Measurements from ENCODE around the gene SORCS2. TPM values are rescaled to one million over a fixed set of nuclear protein-coding genes. Genes with fewer than 3 reads are reported as not detected.

Gene SORCS2
- total RNA-seq, 4 donors from 2014 or later: 2.0 to 7.4 (median 3.6) TPM

GRCh38 chr4:7286798-7287197 lies 94.5 kb downstream of the SORCS2 start:
- H3K4me3 ChIP-seq: no peak overlapping the region
- 83 to 90% methylated on average over 3 to 4 of the region's 7 CpGs for WGBS, 2 donors (ENCODE audit: low coverage in 1 of 2)
- H3K36me3 ChIP-seq: no peaks in the 10 kb centered on the region
- H3K27me3 ChIP-seq: no peaks in the 10 kb centered on the region
- no peak overlapping the region for H3K27ac ChIP-seq
- H3K4me1 ChIP-seq: peaks cover 0 to 29% (median 5%) of the 10 kb centered on the region in 3 donors
- no peak for ATAC-seq
- no peak for TF ChIP-seq CTCF (IDR thresholded peaks at IDR 0.05)
- TF ChIP-seq POLR2AphosphoS5 (IDR thresholded peaks at IDR 0.05): no peak
- no peak for TF ChIP-seq EP300 (IDR thresholded peaks at IDR 0.05)
- TF ChIP-seq POLR2A (IDR thresholded peaks at IDR 0.05): no peak
- no peaks in the 10 kb centered on the region for H3K9me3 ChIP-seq

GRCh38 chr4:7287274-7287917 lies 95.1 kb downstream of the SORCS2 start:
- TF ChIP-seq EP300 (IDR thresholded peaks at IDR 0.05) (no peak), POLR2A (IDR thresholded peaks at IDR 0.05) (no peak), CTCF (IDR thresholded peaks at IDR 0.05) (no peak), POLR2AphosphoS5 (IDR thresholded peaks at IDR 0.05) (no peak)
- Histone ChIP-seq H3K4me3 (no peak overlapping the region), H3K9me3 (no peaks in the 10 kb centered on the region), H3K4me1 (peaks cover 0 to 31% (median 5%) of the 10 kb centered on the region in 3 donors), H3K27me3 (no peaks in the 10 kb centered on the region), H3K27ac (no peak overlapping the region), H3K36me3 (no peaks in the 10 kb centered on the region)
- 53 to 80% methylated on average over 1 to 5 of the region's 20 CpGs for WGBS, 2 donors (ENCODE audit: low coverage in 1 of 2)
- no peak for ATAC-seq

- Histone ChIP-seq H3K4me1 (peaks cover 0 to 31% (median 5%) of the 10 kb centered on the region in 3 donors), H3K36me3 (no peaks in the 10 kb centered on the region), H3K27ac (no peak overlapping the region), H3K27me3 (no peaks in the 10 kb centered on the region), H3K9me3 (no peaks in the 10 kb centered on the region), H3K4me3 (no peak overlapping the region)
- no peak for TF ChIP-seq POLR2AphosphoS5 (IDR thresholded peaks at IDR 0.05)
- WGBS, 2 donors (ENCODE audit: low coverage in 1 of 2): 85 to 89% methylated on average over 6 to 15 of the region's 18 CpGs
- ATAC-seq: no peak
These were observed 95.6 kb downstream of the SORCS2 start for GRCh38 chr4:7287918-7288280.

- peaks cover 0 to 31% (median 5%) of the 10 kb centered on the region in 3 donors for H3K4me1 ChIP-seq
- no peaks in the 10 kb centered on the region for H3K9me3 ChIP-seq
- no peak overlapping the region for H3K27ac ChIP-seq
- no peak for TF ChIP-seq CTCF (IDR thresholded peaks at IDR 0.05)
- TF ChIP-seq EP300 (IDR thresholded peaks at IDR 0.05): no peak
- no peak for TF ChIP-seq POLR2AphosphoS5 (IDR thresholded peaks at IDR 0.05)
- TF ChIP-seq POLR2A (IDR thresholded peaks at IDR 0.05): no peak
- 100% methylated on average over 1 of the region's 2 CpGs; no CpG with 5 or more reads in 1 of the 2 donors for WGBS, 2 donors (ENCODE audit: low coverage in 1 of 2)
- no peak for ATAC-seq
- no peaks in the 10 kb centered on the region for H3K27me3 ChIP-seq
- no peaks in the 10 kb centered on the region for H3K36me3 ChIP-seq
- no peak overlapping the region for H3K4me3 ChIP-seq
These were observed 96.6 kb downstream of the SORCS2 start for GRCh38 chr4:7288751-7289523.

GRCh38 chr4:7289589-7289988 lies 97.3 kb downstream of the SORCS2 start:
- WGBS, 2 donors (ENCODE audit: low coverage in 1 of 2): 100% methylated on average over 1 of the region's 15 CpGs; no CpG with 5 or more reads in 1 of the 2 donors
- H3K9me3 ChIP-seq: no peaks in the 10 kb centered on the region
- peaks cover 0 to 31% (median 5%) of the 10 kb centered on the region in 3 donors for H3K4me1 ChIP-seq
- no peak overlapping the region for H3K27ac ChIP-seq
- no peaks in the 10 kb centered on the region for H3K27me3 ChIP-seq
- TF ChIP-seq POLR2AphosphoS5 (IDR thresholded peaks at IDR 0.05) (no peak), EP300 (IDR thresholded peaks at IDR 0.05) (no peak), CTCF (IDR thresholded peaks at IDR 0.05) (no peak), POLR2A (IDR thresholded peaks at IDR 0.05) (no peak)
- H3K36me3 ChIP-seq: no peaks in the 10 kb centered on the region
- ATAC-seq: no peak
- no peak overlapping the region for H3K4me3 ChIP-seq
